Astrocyte of the spinal cord (primary cell): ENCODE data around the gene PVRIG.
"Not testable (repeated sequence)": the region's sequence is repeated elsewhere in the genome, so short reads cannot be mapped to it uniquely, and the experiment has no call there.

ENCODE experiments used
- DNase-seq: peaks from one replicate; pipeline ENCODE4 v3.0.0; 2011; ENCODE audit warnings: low read depth, low spot score
- H3K4me3 ChIP-seq: 2 replicates; pipeline ENCODE4 v1.5.1; 2011; ENCODE audit warnings: low read depth, mild to moderate bottlenecking, low read length, moderate library complexity
- in situ Hi-C: cut with HindIII; loops from 2 replicates; pipeline ENCODE4 v1.10.0; 2017; ENCODE audit warnings: low sequenced_read_pairs
- TF ChIP-seq, protein P1 (sequence below): IDR thresholded peaks from 2 replicates; pipeline ENCODE4 v1.5.1; 2012; ENCODE audit warnings: low read depth, mild to moderate bottlenecking, low read length, inconsistent platforms

PVRIG gene

DNA sequence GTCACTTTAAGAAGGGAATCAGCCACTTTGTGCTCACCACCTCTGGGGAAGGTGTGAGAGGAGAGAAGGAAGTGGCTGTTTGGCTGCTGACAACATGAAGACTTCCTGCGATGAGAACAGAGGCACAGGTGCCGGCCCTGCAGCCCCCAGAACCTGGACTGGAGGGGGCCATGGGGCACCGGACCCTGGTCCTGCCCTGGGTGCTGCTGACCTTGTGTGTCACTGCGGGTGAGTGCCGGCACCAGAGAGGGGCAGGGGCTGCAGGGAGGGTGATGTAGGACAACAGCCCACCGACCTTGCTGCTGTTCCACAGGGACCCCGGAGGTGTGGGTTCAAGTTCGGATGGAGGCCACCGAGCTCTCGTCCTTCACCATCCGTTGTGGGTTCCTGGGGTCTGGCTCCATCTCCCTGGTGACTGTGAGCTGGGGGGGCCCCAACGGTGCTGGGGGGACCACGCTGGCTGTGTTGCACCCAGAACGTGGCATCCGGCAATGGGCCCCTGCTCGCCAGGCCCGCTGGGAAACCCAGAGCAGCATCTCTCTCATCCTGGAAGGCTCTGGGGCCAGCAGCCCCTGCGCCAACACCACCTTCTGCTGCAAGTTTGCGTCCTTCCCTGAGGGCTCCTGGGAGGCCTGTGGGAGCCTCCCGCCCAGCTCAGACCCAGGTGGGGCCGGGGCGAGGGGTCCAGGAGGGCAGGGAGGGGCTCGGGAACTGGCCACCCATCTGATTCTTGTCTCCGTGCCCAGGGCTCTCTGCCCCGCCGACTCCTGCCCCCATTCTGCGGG, at the start of gene PVRIG:
TSS of gene PVRIG (plus strand) at position 149 of the 785 bp plus-strand sequence. CDS start at position 171, 22 bp downstream.
- H3K4me3 ChIP-seq, in situ Hi-C loops, DNase-seq: not testable (repeated sequence)

DNA sequence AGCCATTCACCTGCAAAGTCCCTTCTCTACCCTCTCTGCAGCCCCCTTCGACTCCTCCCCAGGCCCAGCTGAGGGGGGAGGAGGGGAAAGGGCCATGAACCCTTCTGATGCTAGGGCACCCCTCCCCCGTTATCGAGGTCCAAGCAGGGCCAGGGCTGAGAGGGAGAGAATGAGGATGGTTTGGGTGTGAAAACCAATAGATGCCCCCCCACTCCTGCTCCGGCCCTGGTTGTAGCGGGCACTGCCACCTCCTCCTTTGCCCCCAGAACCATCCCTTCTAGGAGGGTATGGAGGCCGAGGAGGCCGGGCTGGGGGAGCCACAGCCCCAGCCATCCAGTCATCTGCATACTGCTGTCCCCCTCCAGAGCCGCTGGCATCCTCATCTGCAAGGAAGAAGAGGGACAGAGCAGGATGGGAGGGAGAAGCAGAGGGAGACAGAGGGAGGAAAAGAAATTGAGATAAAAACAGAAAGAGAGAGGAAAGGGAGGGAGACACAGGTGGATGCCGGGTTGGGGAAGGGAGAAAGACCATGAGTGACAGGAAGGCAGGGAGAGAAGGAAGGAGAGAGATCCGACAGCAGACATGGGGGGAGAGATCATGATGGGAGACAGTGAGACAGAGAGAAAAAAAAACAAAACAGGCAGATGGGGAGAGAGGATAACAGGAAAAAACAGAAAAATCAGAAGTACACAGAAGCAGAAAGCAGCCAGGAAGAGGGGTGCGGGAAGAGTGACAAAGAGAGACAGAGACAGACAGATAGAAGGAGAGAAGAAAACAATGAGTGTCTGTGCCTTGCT, 49.5 kb upstream of the PVRIG start:
- in situ Hi-C loops, result no loop called here
- TF ChIP-seq, protein P1, sequence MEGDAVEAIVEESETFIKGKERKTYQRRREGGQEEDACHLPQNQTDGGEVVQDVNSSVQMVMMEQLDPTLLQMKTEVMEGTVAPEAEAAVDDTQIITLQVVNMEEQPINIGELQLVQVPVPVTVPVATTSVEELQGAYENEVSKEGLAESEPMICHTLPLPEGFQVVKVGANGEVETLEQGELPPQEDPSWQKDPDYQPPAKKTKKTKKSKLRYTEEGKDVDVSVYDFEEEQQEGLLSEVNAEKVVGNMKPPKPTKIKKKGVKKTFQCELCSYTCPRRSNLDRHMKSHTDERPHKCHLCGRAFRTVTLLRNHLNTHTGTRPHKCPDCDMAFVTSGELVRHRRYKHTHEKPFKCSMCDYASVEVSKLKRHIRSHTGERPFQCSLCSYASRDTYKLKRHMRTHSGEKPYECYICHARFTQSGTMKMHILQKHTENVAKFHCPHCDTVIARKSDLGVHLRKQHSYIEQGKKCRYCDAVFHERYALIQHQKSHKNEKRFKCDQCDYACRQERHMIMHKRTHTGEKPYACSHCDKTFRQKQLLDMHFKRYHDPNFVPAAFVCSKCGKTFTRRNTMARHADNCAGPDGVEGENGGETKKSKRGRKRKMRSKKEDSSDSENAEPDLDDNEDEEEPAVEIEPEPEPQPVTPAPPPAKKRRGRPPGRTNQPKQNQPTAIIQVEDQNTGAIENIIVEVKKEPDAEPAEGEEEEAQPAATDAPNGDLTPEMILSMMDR, result no peak
- no peak for DNase-seq
- H3K4me3 ChIP-seq, result no peak overlapping the region

DNA sequence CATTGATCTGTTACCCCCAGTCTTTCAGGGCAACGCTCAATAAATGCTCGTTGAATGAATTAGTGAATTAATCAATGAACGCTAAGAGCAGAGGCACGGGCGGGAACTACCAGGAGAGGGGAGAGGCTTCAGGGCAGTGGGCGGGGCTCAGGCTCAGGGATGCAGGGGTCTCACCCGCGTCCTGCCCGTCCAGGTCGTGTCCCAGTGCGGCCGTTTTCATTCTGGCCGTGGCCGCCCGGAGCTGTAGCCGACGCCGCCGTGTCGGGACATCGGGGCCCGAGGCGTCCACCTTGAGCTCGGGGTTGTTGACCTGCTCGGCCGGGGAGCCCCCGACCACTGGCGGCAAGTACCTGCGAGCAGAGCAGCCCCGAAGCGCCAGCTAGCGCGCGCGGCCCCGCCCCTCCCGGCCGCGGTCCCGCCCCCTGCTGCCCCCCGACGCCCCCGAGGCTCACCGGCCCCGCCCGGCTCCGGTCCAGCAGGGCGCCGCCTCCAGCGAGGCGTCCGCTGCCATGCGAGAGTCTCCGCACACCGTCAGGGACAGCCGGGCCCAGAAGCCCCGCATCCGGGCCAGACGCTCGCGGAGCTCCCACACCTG, 48.6 kb upstream of the PVRIG start:
- no peak for DNase-seq

DNA sequence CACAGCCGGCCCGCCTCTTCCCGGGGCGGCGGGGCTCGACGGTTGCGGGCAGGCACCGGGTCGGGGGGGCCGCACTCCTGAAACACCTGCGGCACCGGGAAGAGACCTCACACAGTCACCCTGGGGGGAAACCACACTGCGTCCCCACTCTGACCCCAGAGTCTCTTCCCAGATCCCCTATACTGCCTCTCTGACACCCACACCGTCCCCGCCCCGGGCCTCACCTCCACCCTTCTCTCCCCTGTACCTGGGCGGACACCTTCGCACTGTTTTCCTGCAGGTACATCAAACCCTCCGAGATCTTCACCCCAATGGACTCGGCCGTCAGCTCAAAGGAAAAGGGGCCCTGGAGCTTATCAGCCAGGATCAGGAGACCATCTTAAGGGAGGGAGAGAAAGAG, 47.9 kb upstream of the PVRIG start:
- TF ChIP-seq, protein P1, result no peak
- no peak for DNase-seq
- H3K4me3 ChIP-seq, result no peak overlapping the region
- in situ Hi-C loops, result no loop called here

More for the DNA sequence above, 48.6 kb upstream of the PVRIG start:
- in situ Hi-C loops, result no loop called here
- TF ChIP-seq, protein P1, result no peak
- H3K4me3 ChIP-seq, result peak overlapping the region; percentile 24

DNA sequence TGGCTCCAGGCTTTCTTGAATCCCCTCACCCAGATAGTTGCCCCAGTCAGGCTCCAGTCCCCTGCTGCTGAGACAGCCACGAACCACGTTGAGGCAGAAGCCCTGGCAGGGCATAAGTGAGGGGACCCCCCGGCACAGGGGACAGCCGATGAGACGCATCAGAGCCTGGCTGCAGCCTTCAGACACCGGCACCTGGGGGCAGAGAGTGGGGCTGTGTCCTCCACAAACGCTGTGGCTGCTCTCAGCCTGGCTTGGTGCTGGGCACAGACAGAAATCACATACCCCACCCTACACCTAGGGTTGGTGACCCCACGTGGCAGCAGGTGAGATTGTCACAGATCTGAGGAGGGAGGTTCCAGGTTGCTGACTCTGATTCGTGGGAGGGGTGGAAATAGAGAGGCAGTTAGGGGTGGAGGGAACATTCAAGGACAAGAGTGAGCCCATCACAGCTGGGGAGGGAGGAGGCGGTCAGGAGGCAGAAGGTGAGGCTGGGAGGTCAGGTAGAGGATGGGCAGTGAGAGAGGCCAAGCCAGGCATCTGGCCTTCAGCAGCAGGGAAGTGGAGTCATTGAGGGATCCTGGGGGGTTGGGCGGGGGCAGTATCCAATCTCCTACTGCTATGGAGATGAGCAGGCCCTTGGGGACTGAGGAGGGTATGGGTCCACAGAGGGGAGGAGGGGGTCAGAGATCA, 45.8 kb upstream of the PVRIG start:
- H3K4me3 ChIP-seq, result no peak overlapping the region
- TF ChIP-seq, protein P1, result no peak
- in situ Hi-C loops, result no loop called here
- no peak for DNase-seq

DNA sequence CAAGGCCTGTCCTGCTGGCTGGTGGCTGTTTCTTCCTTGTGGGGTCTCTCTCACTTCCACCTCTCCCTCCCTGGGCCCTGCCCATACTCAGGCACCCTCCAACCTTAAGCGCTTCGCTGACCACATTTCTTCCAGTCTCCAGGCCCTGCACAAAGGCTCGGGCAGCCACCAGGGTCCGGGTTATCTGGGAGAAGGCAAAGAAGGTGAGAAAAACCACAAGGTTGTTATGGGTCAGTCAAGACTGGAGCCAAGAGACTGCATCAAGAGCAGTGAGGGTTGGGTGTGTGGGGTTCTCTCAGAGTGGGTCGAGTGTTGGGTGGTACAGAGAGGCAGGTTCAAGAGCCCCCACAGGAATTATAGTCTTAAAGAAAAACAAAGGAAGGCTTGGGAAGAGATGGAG, 45.2 kb upstream of the PVRIG start:
- no peak overlapping the region for H3K4me3 ChIP-seq
- in situ Hi-C loops, result no loop called here
- TF ChIP-seq, protein P1, result no peak
- no peak for DNase-seq
